K562 (cell line): ENCODE data around the gene RBPJL. TPM values are rescaled to one million over a fixed set of nuclear protein-coding genes. Genes with fewer than 3 reads are reported as not detected.

ENCODE experiments used
- CBX1 ChIP-seq: sonication (generic); IDR thresholded peaks from 2 replicates; pipeline ENCODE4 v1.6.1; 2016; ENCODE audit warnings: antibody characterized with exemption, low read depth, mild to moderate bottlenecking
- CREB3L1 ChIP-seq: fragments of 450-650 bp; IDR thresholded peaks from 2 replicates; pipeline ENCODE4 v1.6.1; 2014; ENCODE audit warnings: low read depth, mild to moderate bottlenecking, moderate library complexity, borderline replicate concordance
- DDX20 ChIP-seq: fragments of 450-650 bp; IDR thresholded peaks from 2 replicates; pipeline ENCODE4 v1.6.1; 2016; ENCODE audit warnings: missing genetic modification characterization, low read depth, mild to moderate bottlenecking, missing compliant biosample characterization, moderate library complexity
- PTBP1 ChIP-seq: fragments of 200-400 bp; formaldehyde crosslinking; IDR thresholded peaks from 2 replicates; pipeline ENCODE4 v1.6.1; 2017; ENCODE audit warnings: low read depth, low read length
- RREB1 ChIP-seq: fragments of 250-450 bp; sonication (Bioruptor Pico); IDR thresholded peaks from 2 replicates; pipeline ENCODE4 v1.4.0; 2020
- SIX5 ChIP-seq, 2 experiments: IDR thresholded peaks; 2 replicates each; pipeline ENCODE4 v1.6.1; 2011; ENCODE audit warnings: low read length in 2 of 2, borderline replicate concordance in 1 of 2, low read depth in 1 of 2, mild to moderate bottlenecking in 1 of 2, moderate library complexity in 1 of 2; ENCODE audit not compliant: insufficient read depth in 1 of 2
- TEAD1 ChIP-seq, 2 experiments: fragments of 450-650 bp in 1 of 2; sonication (generic) in 1 of 2; formaldehyde crosslinking; IDR thresholded peaks; 2 replicates each; pipeline versions ENCODE4 v1.4.0 to v1.8.0; 2020 to 2022; ENCODE audit warnings: mild to moderate bottlenecking in 2 of 2, missing genetic modification reagents in 1 of 2
- ZNF324 ChIP-seq: fragments of 250-450 bp; sonication (Bioruptor Pico); IDR thresholded peaks from 2 replicates; pipeline ENCODE4 v1.4.0; 2020; ENCODE audit warnings: mild to moderate bottlenecking
- ZNF511 ChIP-seq: sonication (generic); formaldehyde crosslinking; IDR thresholded peaks from 2 replicates; pipeline ENCODE4 v1.8.0; 2022; ENCODE audit warnings: mild to moderate bottlenecking, missing genetic modification reagents
- polyA plus RNA-seq, 8 experiments: library from polyadenylated mRNA; depleted of rRNA in 4 of 8; stranded (reverse) in 5 of 8; unstranded in 3 of 8; fragments of >200 nt; fragmentation: Nextera tagmentation in 2 of 8; fragmentation: Illumina TruSeq in 1 of 8; extraction: Ambion mirVana in 2 of 8; extraction: Trizol in 1 of 8; gene quantifications; 2 replicates each; pipeline versions ENCODE4 v1.2.1 to v1.2.3, GENCODE V29; 2011 to 2014; ENCODE audit warnings: inconsistent platforms in 1 of 8, missing spikeins in 1 of 8
- total RNA-seq, 7 experiments: library from RNA; depleted of rRNA in 6 of 7; stranded (reverse); fragments of >200 nt in 6 of 7; fragmentation: Illumina TruSeq in 2 of 7; extraction: Trizol in 2 of 7; gene quantifications; 2 replicates each; pipeline versions ENCODE4 v1.2.1 to v1.2.3, GENCODE V29; 2011 to 2021; ENCODE audit warnings: low replicate concordance in 1 of 7

The RBPJL gene
- total and polyA plus RNA-seq, 9 of the 15 experiments (the other 6 are each of a cell fraction or from before 2014, with no cell fraction given) = not detected

GRCh38 chr20:45293041-45294002 lies 13.3 kb upstream of the RBPJL start (continued):
- no peak for TF ChIP-seq SIX5 (IDR thresholded peaks at IDR 0.05; ENCODE audit: borderline replicate concordance in 1 of 2, insufficient read depth in 1 of 2, low read depth in 1 of 2, low read length in 2 of 2)
- TF ChIP-seq RREB1 (CRISPR knock-in tag) = 0 out of 2 replicates have a peak, but pooled peaks have one; percentile 19
- TF ChIP-seq ZNF511 (CRISPR knock-in tag) = 0 out of 2 replicates have a peak, but pooled peaks have one; percentile 57
- no peak for TF ChIP-seq TEAD1 (CRISPR knock-in tag; IDR thresholded peaks at IDR 0.05)
- TF ChIP-seq CREB3L1 = peak; percentile 53; the same call in 1 of the 2 replicates
- no peak for TF ChIP-seq ZNF324 (CRISPR knock-in tag)
- TF ChIP-seq CBX1 = no peak
- no peak for TF ChIP-seq PTBP1
- no peak for TF ChIP-seq DDX20 (tag)
